HepG2 (cell line): ENCODE results near the gene MED13L. TPM values are rescaled to one million over a fixed set of nuclear protein-coding genes. Genes with fewer than 3 reads are reported as not detected.

Experiments
- CEBPZ ChIP-seq: IDR thresholded peaks from 2 replicates; pipeline ENCODE4 v1.6.1; 2012; ENCODE audit warnings: low read length, improper control_type of control experiment
- GABPB1 ChIP-seq: IDR thresholded peaks from 2 replicates; pipeline ENCODE4 v1.6.1; 2016; ENCODE audit warnings: mild to moderate bottlenecking, missing genetic modification reagents, moderate library complexity, missing compliant biosample characterization
- JARID2 ChIP-seq: sonication (generic); formaldehyde crosslinking; IDR thresholded peaks from 2 replicates; pipeline ENCODE4 v1.8.1; 2023; ENCODE audit warnings: missing genetic modification reagents, inconsistent platforms; ENCODE audit not compliant: insufficient replicate concordance
- KAT8 ChIP-seq: IDR thresholded peaks from 2 replicates; pipeline ENCODE4 v1.6.1; 2016; ENCODE audit warnings: missing genetic modification reagents, missing compliant biosample characterization
- KLF12 ChIP-seq: sonication (generic); formaldehyde crosslinking; IDR thresholded peaks from 2 replicates; pipeline ENCODE4 v1.4.0; 2020; ENCODE audit warnings: missing genetic modification reagents, borderline replicate concordance
- KLF16 ChIP-seq, 2 experiments: sonication (generic) in 1 of 2; formaldehyde crosslinking in 1 of 2; IDR thresholded peaks; 2 replicates each; pipeline versions ENCODE4 v1.6.1 to v1.8.0; 2016 to 2023; ENCODE audit warnings: missing genetic modification reagents in 2 of 2, missing compliant biosample characterization in 1 of 2
- MBD4 ChIP-seq: IDR thresholded peaks from 2 replicates; pipeline ENCODE4 v1.6.1; 2012; ENCODE audit warnings: low read length, inconsistent platforms, borderline replicate concordance
- NKX3-1 ChIP-seq: sonication (generic); formaldehyde crosslinking; IDR thresholded peaks from 2 replicates; pipeline ENCODE4 v1.5.0; 2020; ENCODE audit warnings: missing genetic modification reagents
- PBX3 ChIP-seq: sonication (generic); formaldehyde crosslinking; IDR thresholded peaks from 2 replicates; pipeline ENCODE4 v1.8.1; 2023; ENCODE audit warnings: missing genetic modification reagents, inconsistent platforms, borderline replicate concordance
- POGZ ChIP-seq: sonication (generic); formaldehyde crosslinking; IDR thresholded peaks from 2 replicates; pipeline ENCODE4 v1.4.0; 2020; ENCODE audit warnings: mild to moderate bottlenecking, missing genetic modification reagents
- POLR2G ChIP-seq: fragments of 200-400 bp; formaldehyde crosslinking; IDR thresholded peaks from 2 replicates; pipeline ENCODE4 v1.6.1; 2018; ENCODE audit warnings: mild to moderate bottlenecking, low read depth, low read length, moderate library complexity
- RARA ChIP-seq: IDR thresholded peaks from 2 replicates; pipeline ENCODE4 v1.6.1; 2016; ENCODE audit warnings: missing genetic modification reagents, missing compliant biosample characterization
- REPIN1 ChIP-seq: sonication (generic); formaldehyde crosslinking; IDR thresholded peaks from 2 replicates; pipeline ENCODE4 v1.8.0; 2022; ENCODE audit warnings: missing genetic modification reagents, low read depth, mild to moderate bottlenecking, borderline replicate concordance
- SKI ChIP-seq: fragments of 450-650 bp; IDR thresholded peaks from one replicate; pipeline ENCODE4 v1.6.1; 2018; ENCODE audit warnings: mild to moderate bottlenecking; ENCODE audit not compliant: partially characterized antibody
- SP2 ChIP-seq: sonication (generic); formaldehyde crosslinking; IDR thresholded peaks from 2 replicates; pipeline ENCODE4 v1.5.1; 2020; ENCODE audit warnings: mild to moderate bottlenecking, missing genetic modification reagents
- ZBTB33 ChIP-seq: sonication (generic); formaldehyde crosslinking; IDR thresholded peaks from 2 replicates; pipeline ENCODE4 v1.4.0; 2020; ENCODE audit warnings: missing genetic modification reagents
- ZMYM2 ChIP-seq: sonication (generic); formaldehyde crosslinking; IDR thresholded peaks from 2 replicates; pipeline ENCODE4 v1.8.0; 2022; ENCODE audit warnings: mild to moderate bottlenecking, missing genetic modification reagents
- ZNF207 ChIP-seq: fragments of 450-650 bp; IDR thresholded peaks from 2 replicates; pipeline ENCODE4 v1.6.1; 2016; ENCODE audit warnings: antibody characterized with exemption, borderline replicate concordance
- ZNF256 ChIP-seq: sonication (generic); formaldehyde crosslinking; conservative IDR thresholded peaks from 2 replicates; pipeline ENCODE4 v1.4.0; 2020; ENCODE audit warnings: missing genetic modification reagents
- polyA plus RNA-seq, 8 experiments: library from polyadenylated mRNA; depleted of rRNA in 3 of 8; stranded (reverse) in 7 of 8; unstranded in 1 of 8; fragments of >200 nt; fragmentation: Illumina TruSeq in 4 of 8; extraction: Trizol in 4 of 8; gene quantifications; 2 replicates each; pipeline versions ENCODE4 v1.2.1 to v1.2.3, GENCODE V29; 2011 to 2016; ENCODE audit warnings: low read depth in 4 of 8, missing spikeins in 1 of 8, mixed read lengths in 1 of 8; ENCODE audit not compliant: insufficient read depth in 1 of 8
- total RNA-seq, 5 experiments: library from RNA; depleted of rRNA; stranded (reverse); fragments of >200 nt; fragmentation: Illumina TruSeq; extraction: Trizol; gene quantifications; 2 replicates each; pipeline ENCODE4 v1.2.3, GENCODE V29; 2016; ENCODE audit warnings: low read depth in 1 of 5
- TF ChIP-seq, protein P1 (sequence below): sonication (generic); formaldehyde crosslinking; IDR thresholded peaks from 2 replicates; pipeline ENCODE4 v1.4.0; 2020; ENCODE audit warnings: missing genetic modification reagents, borderline replicate concordance
- TF ChIP-seq, protein P2 (sequence below), 2 experiments: fragments of 450-650 bp in 1 of 2; sonication (generic) in 1 of 2; formaldehyde crosslinking; IDR thresholded peaks; 2 replicates each; pipeline versions ENCODE4 v1.5.0 to v1.8.0; 2020 to 2022; ENCODE audit warnings: mild to moderate bottlenecking in 1 of 2, missing genetic modification reagents in 1 of 2

The MED13L gene
- total and polyA plus RNA-seq, 2 of the 13 experiments (the other 11 are each of a cell fraction or from before 2014, with no cell fraction given) = 24.8 to 38.9 TPM

DNA sequence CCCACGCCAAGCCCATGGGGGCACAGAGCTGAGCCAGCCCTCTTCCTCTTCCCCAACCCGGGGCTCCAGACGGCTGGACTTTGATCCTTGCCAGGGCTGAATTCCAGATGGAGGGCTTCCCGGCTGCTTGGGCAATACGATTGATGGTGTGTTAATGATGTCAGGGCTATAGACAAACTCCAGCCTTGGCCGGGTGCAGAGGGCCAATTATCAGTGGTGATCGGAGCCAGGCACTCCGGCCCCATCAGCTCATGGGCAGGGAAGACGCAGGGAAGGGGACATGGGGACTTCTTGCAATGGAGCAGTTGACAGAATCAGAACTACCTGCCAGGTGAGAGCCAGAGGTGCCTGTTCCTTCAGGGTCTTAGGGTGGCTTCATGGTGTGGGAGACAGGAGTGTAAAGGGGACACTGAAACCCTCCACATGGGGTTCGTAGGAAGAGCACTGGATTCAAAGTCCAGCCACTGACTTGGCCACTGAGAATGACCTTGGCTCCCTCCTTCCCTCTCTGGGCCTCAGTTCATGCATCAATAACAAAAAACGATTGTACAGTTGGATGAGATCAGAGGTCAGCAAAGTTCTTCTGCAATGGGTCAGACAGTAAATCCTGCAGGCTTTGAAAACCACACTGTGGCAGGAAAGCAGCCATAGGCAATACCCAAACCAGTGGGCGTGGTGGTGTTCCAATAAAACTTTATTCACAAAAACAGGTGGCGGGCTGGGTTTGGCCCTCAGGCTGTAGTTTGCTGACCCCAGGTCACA lies 333.7 kb downstream of the MED13L start (continued):
- no peak for TF ChIP-seq CEBPZ
- TF ChIP-seq, protein P1, sequence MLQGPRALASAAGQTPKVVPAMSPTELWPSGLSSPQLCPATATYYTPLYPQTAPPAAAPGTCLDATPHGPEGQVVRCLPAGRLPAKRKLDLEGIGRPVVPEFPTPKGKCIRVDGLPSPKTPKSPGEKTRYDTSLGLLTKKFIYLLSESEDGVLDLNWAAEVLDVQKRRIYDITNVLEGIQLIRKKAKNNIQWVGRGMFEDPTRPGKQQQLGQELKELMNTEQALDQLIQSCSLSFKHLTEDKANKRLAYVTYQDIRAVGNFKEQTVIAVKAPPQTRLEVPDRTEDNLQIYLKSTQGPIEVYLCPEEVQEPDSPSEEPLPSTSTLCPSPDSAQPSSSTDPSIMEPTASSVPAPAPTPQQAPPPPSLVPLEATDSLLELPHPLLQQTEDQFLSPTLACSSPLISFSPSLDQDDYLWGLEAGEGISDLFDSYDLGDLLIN (CRISPR knock-in tag) = no peak
- peak; percentile 37; the same call in 1 of the 2 replicates for TF ChIP-seq REPIN1 (CRISPR knock-in tag)
- TF ChIP-seq POGZ (CRISPR knock-in tag) = peak; percentile 68
- TF ChIP-seq POLR2G = no peak
- no peak for TF ChIP-seq ZMYM2 (CRISPR knock-in tag)
- peak; percentile 81 for TF ChIP-seq RARA (CRISPR knock-in tag)
- TF ChIP-seq NKX3-1 (CRISPR knock-in tag) = no peak
- no peak for TF ChIP-seq PBX3 (CRISPR knock-in tag)
- peak; percentile 74 for TF ChIP-seq ZBTB33
- TF ChIP-seq SP2 = no peak
- 0 out of 2 replicates have a peak, but pooled peaks have one; percentile 18 for TF ChIP-seq KAT8 (CRISPR knock-in tag)
- peak; percentile 19 for TF ChIP-seq SKI
- TF ChIP-seq, protein P2, sequence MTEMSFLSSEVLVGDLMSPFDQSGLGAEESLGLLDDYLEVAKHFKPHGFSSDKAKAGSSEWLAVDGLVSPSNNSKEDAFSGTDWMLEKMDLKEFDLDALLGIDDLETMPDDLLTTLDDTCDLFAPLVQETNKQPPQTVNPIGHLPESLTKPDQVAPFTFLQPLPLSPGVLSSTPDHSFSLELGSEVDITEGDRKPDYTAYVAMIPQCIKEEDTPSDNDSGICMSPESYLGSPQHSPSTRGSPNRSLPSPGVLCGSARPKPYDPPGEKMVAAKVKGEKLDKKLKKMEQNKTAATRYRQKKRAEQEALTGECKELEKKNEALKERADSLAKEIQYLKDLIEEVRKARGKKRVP (CRISPR knock-in tag; IDR thresholded peaks at IDR 0.05) = 0 out of 4 replicates have a peak, but pooled peaks of 1 of the 2 experiments have one; percentile 15
- TF ChIP-seq ZNF207 = no peak
- TF ChIP-seq GABPB1 (CRISPR knock-in tag) = no peak
- no peak for TF ChIP-seq MBD4
- TF ChIP-seq JARID2 = no peak
- peak in 1 of 2 experiments; percentile 19; a peak in 1 of 4 replicates for TF ChIP-seq KLF16 (CRISPR knock-in tag; IDR thresholded peaks at IDR 0.05)
- TF ChIP-seq KLF12 = 0 out of 2 replicates have a peak, but pooled peaks have one; percentile 37
- TF ChIP-seq ZNF256 (CRISPR knock-in tag) = no peak
